ENCODE measurements around the gene PTPRS. TPM values are rescaled to one million over a fixed set of nuclear protein-coding genes. Genes with fewer than 3 reads are reported as not detected.

Gene PTPRS
- total RNA-seq, 4 donors from 2014 or later: 182 to 387 (median 289) TPM

DNA sequence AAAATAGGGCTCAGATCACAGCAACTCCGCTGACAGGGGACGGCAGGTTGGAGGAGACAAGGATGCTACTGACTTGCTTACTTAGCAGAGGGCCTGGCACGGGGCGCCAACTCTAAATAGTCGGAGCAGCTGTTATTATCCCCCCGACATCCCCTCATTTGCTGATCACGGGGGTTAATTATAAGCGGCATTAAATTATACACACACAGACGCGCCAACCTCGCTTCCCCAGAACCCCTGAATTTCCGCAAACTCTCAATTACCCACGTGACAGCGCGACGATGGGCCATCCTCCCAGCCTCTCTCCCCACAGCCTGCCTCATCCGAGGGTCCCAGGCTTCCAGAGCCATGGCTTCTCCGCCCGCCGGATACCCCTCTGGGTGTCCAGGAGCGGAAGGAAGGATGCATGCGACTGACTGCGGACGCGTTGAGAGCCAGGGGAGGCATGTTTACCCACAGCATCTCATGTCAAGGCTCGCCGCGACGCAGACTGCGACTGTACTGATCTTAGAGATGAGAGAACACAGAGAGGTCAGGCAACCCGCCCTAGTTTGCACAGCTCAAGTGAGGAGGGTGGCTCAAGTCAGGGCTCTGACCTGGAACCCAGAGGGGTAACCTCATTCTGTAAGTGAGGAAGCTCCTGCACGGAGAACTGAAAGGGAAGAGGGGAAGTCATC is 5.7 kb downstream of the PTPRS start:
- TF ChIP-seq POLR2A (IDR thresholded peaks at IDR 0.05): no peak
- TF ChIP-seq, protein P1, sequence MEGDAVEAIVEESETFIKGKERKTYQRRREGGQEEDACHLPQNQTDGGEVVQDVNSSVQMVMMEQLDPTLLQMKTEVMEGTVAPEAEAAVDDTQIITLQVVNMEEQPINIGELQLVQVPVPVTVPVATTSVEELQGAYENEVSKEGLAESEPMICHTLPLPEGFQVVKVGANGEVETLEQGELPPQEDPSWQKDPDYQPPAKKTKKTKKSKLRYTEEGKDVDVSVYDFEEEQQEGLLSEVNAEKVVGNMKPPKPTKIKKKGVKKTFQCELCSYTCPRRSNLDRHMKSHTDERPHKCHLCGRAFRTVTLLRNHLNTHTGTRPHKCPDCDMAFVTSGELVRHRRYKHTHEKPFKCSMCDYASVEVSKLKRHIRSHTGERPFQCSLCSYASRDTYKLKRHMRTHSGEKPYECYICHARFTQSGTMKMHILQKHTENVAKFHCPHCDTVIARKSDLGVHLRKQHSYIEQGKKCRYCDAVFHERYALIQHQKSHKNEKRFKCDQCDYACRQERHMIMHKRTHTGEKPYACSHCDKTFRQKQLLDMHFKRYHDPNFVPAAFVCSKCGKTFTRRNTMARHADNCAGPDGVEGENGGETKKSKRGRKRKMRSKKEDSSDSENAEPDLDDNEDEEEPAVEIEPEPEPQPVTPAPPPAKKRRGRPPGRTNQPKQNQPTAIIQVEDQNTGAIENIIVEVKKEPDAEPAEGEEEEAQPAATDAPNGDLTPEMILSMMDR (IDR thresholded peaks at IDR 0.05): no peak
- H3K9me3 ChIP-seq: no peaks in the 10 kb centered on the region
- H3K27ac ChIP-seq: no peak overlapping the region
- no peaks in the 10 kb centered on the region for H3K36me3 ChIP-seq
- no peak for DNase-seq
- no peak overlapping the region for H3K4me3 ChIP-seq (replicated peaks in 1 of 3)
- H3K27me3 ChIP-seq: peaks cover 12% of the 10 kb centered on the region
- H3K4me1 ChIP-seq: peaks cover 7 to 14% of the 10 kb centered on the region in 2 donors
- 89% methylated on average over 32 of the region's 32 CpGs for WGBS, 2 donors
- intact Hi-C loops (cut with DNase I): no loop called here

DNA sequence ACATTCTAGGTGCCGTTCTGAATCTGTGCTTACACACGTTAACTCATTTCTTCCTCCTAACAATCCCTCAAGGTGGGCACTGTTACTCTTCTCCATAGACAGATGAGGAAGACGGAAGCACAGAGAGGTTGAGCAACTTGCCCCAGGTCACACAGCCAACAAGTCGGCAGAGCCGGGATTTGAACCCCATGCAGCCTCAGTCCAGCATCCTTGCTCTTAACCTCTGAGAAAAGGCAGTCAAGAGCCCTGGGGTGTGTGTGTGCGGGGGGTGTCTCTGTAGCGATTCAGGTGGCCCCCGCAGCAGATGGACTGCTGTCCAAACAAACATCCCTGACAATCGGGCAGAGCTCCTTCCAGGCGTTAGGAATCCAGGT is 6.3 kb downstream of the PTPRS start:
- intact Hi-C loops (cut with DNase I): no loop called here

DNA sequence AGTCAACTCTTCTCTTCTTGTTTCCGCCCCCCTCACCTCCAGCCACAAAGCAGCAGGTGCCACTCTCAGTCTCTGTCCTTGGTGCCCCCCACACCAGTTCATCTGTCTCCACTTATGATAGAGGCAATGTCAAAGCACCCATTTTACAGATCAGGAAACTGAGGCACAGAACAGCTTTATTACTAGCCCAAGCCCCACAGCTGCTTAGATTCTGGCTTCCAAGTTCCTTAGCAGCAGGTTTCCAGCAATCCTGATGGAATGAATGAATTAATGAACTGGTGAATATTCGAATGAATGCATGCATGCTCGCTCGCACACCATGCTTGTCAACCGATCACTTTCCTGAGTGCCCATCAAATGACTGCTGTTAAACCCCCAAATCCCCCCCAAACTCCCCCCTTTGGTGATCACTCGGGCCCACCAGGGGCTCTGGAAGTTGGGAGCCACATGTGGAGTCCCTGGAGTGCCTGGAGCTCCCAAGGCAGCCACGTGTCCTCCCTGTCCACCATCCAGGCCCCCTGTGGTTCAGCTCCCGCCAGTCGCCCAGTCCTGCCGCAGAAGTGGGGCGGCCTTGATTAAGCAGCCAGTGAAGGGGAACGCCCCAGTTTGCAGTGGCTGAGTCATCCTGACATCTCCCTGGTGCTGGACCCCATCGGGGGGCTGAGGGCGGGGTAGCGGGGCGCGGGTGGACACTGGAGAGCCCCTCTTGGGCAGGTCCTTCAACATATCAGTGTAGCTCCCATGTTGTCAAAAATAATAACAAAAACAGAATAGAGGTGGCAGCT is 6.8 kb downstream of the PTPRS start:
- intact Hi-C loops (cut with DNase I): no loop called here
- 63 to 65% methylated on average over 15 to 17 of the region's 17 CpGs for WGBS, 2 donors
- Histone ChIP-seq H3K4me1 (peaks cover 0 to 2% of the 10 kb centered on the region in 2 donors), H3K36me3 (no peaks in the 10 kb centered on the region), H3K9me3 (no peaks in the 10 kb centered on the region), H3K27ac (no peak overlapping the region), H3K4me3 (replicated peaks in 1 of 3) (no peak overlapping the region), H3K27me3 (peaks cover 4% of the 10 kb centered on the region)
- no peak for TF ChIP-seq POLR2A (IDR thresholded peaks at IDR 0.05)
- TF ChIP-seq, protein P1 (IDR thresholded peaks at IDR 0.05): no peak
- DNase-seq: peak; percentile 36 to 43

More for the DNA sequence above, 6.3 kb downstream of the PTPRS start:
- Histone ChIP-seq H3K9me3 (no peaks in the 10 kb centered on the region), H3K4me3 (replicated peaks in 1 of 3) (no peak overlapping the region), H3K4me1 (peaks cover 1 to 8% of the 10 kb centered on the region in 2 donors), H3K27me3 (peaks cover 6% of the 10 kb centered on the region), H3K36me3 (no peaks in the 10 kb centered on the region), H3K27ac (no peak overlapping the region)
- no peak for DNase-seq
- TF ChIP-seq, protein P1 (IDR thresholded peaks at IDR 0.05): no peak
- TF ChIP-seq POLR2A (IDR thresholded peaks at IDR 0.05): no peak
- 76 to 77% methylated on average over 10 of the region's 10 CpGs for WGBS, 2 donors

DNA sequence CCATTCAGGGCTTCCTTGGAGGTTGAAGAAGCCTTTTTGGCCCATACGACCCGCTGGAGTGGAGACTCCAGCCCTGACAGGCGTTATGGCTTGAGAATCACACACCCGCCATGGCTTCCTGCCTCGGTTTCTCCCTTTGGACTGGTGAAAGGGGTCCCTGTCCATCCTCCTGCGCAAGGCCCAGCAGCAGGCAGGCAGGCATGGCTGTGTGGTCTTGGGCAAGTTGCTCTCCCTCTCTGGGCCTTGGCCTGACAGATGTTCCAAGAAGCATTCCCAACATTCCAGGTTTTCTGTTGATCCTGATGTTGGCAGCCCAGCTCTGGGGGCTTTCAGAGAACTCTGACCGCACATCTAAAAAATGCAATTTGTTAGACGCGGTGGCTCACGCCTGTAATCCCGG is 8.1 kb downstream of the PTPRS start:
- WGBS, 2 donors: 92 to 98% methylated on average over 6 to 11 of the region's 11 CpGs
- Histone ChIP-seq H3K4me3 (replicated peaks in 1 of 3) (no peak overlapping the region), H3K27ac (no peak overlapping the region), H3K36me3 (no peaks in the 10 kb centered on the region), H3K27me3 (peaks cover 4% of the 10 kb centered on the region), H3K9me3 (no peaks in the 10 kb centered on the region), H3K4me1 (no peaks in the 10 kb centered on the region)
- TF ChIP-seq, protein P1 (IDR thresholded peaks at IDR 0.05): no peak
- TF ChIP-seq POLR2A (IDR thresholded peaks at IDR 0.05): no peak
- no peak for DNase-seq
- intact Hi-C loops (cut with DNase I): no loop called here

DNA sequence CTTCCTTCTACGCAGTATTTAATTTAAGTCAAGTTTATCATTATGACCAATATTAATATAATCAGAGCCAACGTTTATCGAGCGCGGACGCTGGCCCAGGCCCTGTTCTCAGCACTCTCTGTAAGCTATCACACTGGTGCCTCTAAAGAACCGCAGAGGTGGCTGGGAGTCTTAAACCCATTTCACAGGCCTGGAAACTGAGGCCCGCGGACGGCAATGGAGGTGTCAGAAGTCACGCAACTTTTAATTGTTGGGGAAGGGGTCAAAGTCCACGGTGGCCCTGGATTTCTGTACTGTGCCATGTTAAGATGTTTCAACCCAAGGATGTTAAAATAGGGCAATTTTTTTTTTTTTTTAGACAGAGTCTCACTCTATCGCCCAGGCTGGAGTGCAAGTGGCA is 8.8 kb downstream of the PTPRS start:
- Histone ChIP-seq H3K4me3 (replicated peaks in 1 of 3) (no peak overlapping the region), H3K27ac (no peak overlapping the region), H3K4me1 (no peaks in the 10 kb centered on the region), H3K27me3 (peaks cover 4% of the 10 kb centered on the region), H3K36me3 (no peaks in the 10 kb centered on the region), H3K9me3 (no peaks in the 10 kb centered on the region)
- TF ChIP-seq POLR2A (IDR thresholded peaks at IDR 0.05): no peak
- TF ChIP-seq, protein P1 (IDR thresholded peaks at IDR 0.05): no peak
- intact Hi-C loops (cut with DNase I): no loop called here
- DNase-seq: no peak
- WGBS, 2 donors: 90 to 96% methylated on average over 13 of the region's 13 CpGs

Measured in thyroid gland (tissue), 4 donors.